Keratinocyte (primary cell): Measurements from ENCODE around the gene MGAM2. TPM values are rescaled to one million over a fixed set of nuclear protein-coding genes. Genes with fewer than 3 reads are reported as not detected.

Experiments used
- DNase-seq: peaks from one replicate; pipeline ENCODE4 v3.0.0-alpha.2; 2011; ENCODE audit warnings: low read depth, missing footprints, low spot score
- FAIRE-seq: peaks from 2 replicates; lab custom pipeline; 2011; peaks lifted over from hg19 to GRCh38; lab: Jason Lieb, UNC
- H2AFZ ChIP-seq: 2 replicates; pipeline ENCODE4 v1.6.0; 2012; ENCODE audit warnings: low read length, control low read depth, inconsistent platforms; ENCODE audit not compliant: control insufficient read depth
- H3K27ac ChIP-seq: 2 replicates; pipeline ENCODE4 v1.5.1; 2011; ENCODE audit warnings: low read length; ENCODE audit not compliant: control insufficient read depth, insufficient read depth
- H3K27me3 ChIP-seq: 3 replicates; pipeline ENCODE4 v1.6.0; 2011; ENCODE audit warnings: low read length; ENCODE audit not compliant: control insufficient read depth, insufficient read depth; ENCODE audit errors: extremely low read depth
- H3K36me3 ChIP-seq, 2 experiments: 2 replicates in 1 of 2; 3 replicates in 1 of 2; pipeline ENCODE4 v1.5.1; 2011; ENCODE audit warnings: low read length in 2 of 2, mild to moderate bottlenecking in 1 of 2; ENCODE audit not compliant: control insufficient read depth in 2 of 2, insufficient read depth in 2 of 2; ENCODE audit errors: extremely low read depth in 1 of 2
- H3K4me1 ChIP-seq: 3 replicates; pipeline ENCODE4 v1.5.1; 2011; ENCODE audit warnings: low read length; ENCODE audit not compliant: control insufficient read depth, insufficient read depth; ENCODE audit errors: extremely low read depth
- H3K4me2 ChIP-seq: 3 replicates; pipeline ENCODE4 v1.6.0; 2011; ENCODE audit warnings: low read depth, low read length; ENCODE audit not compliant: control insufficient read depth, insufficient read depth; ENCODE audit errors: extremely low read depth
- H3K4me3 ChIP-seq, 3 experiments: fragments of 200-600 bp in 1 of 3; sonication (generic) in 1 of 3; 2 replicates in 2 of 3; 3 replicates in 1 of 3; pipeline ENCODE4 v1.5.1; 2011 to 2016; ENCODE audit warnings: low read length in 3 of 3, mild to moderate bottlenecking in 3 of 3, control low read depth in 2 of 3, inconsistent platforms in 1 of 3, low read depth in 1 of 3, mixed read lengths in 1 of 3, mixed run types in 1 of 3, moderate library complexity in 1 of 3; ENCODE audit not compliant: control insufficient read depth in 2 of 3, insufficient read depth in 2 of 3; ENCODE audit errors: extremely low read depth in 1 of 3
- H3K79me2 ChIP-seq: 2 replicates; pipeline ENCODE4 v1.6.0; 2012; ENCODE audit warnings: low read length; ENCODE audit not compliant: control insufficient read depth, insufficient read depth
- H3K9ac ChIP-seq: 3 replicates; pipeline ENCODE4 v1.6.0; 2011; ENCODE audit warnings: low read length; ENCODE audit not compliant: control insufficient read depth, insufficient read depth; ENCODE audit errors: extremely low read depth
- H3K9me1 ChIP-seq: 3 replicates; pipeline ENCODE4 v1.6.0; 2011; ENCODE audit warnings: low read length; ENCODE audit not compliant: control insufficient read depth, insufficient read depth; ENCODE audit errors: extremely low read depth
- H3K9me3 ChIP-seq: 2 replicates; pipeline ENCODE4 v1.5.1; 2012; ENCODE audit warnings: low read depth, low read length; ENCODE audit not compliant: control insufficient read depth
- H4K20me1 ChIP-seq: 3 replicates; pipeline ENCODE4 v1.6.0; 2011; ENCODE audit warnings: low read length; ENCODE audit not compliant: control insufficient read depth, insufficient read depth; ENCODE audit errors: extremely low read depth
- EZH2 ChIP-seq: IDR thresholded peaks from one replicate; pipeline ENCODE4 v1.6.1; 2012; ENCODE audit warnings: inconsistent platforms, mild to moderate bottlenecking, low read length, moderate library complexity
- dilution Hi-C: fragments of 300-500 bp; cut with MboI; formaldehyde crosslinking; loops from one replicate; pipeline ENCODE4 v1.7.0; 2020; ENCODE audit warnings: low sequenced_read_pairs; ENCODE audit not compliant: extremely low pct_ligation_motif_present
- polyA minus RNA-seq, 3 experiments: library from RNA; depleted of rRNA, polyadenylated mRNA; stranded (reverse); fragments of >200 nt; gene quantifications; 1 replicate in 1 of 3; 2 replicates in 1 of 3; 3 replicates in 1 of 3; pipeline ENCODE4 v1.2.3, GENCODE V29; 2011
- polyA plus RNA-seq, 5 experiments: library from polyadenylated mRNA; depleted of rRNA in 3 of 5; stranded (reverse) in 3 of 5; stranded (forward) in 1 of 5; unstranded in 1 of 5; fragments of >200 nt; gene quantifications; 1 replicate in 1 of 5; 2 replicates in 3 of 5; 3 replicates in 1 of 5; pipeline versions ENCODE4 v1.2.1 to v1.2.3, GENCODE V29; 2011 to 2012; ENCODE audit warnings: missing spikeins in 2 of 5, low read depth in 1 of 5, low replicate concordance in 1 of 5
- TF ChIP-seq, protein P1 (sequence below), 3 experiments: IDR thresholded peaks in 1 of 3; conservative IDR thresholded peaks in 1 of 3; optimal IDR thresholded peaks in 1 of 3; 2 replicates in 2 of 3; 3 replicates in 1 of 3; pipeline versions ENCODE3 to v1.5.1; 2011; ENCODE audit warnings: low read length in 3 of 3, mild to moderate bottlenecking in 3 of 3, moderate library complexity in 2 of 3, control low read depth in 1 of 3, inconsistent platforms in 1 of 3; ENCODE audit not compliant: insufficient read depth in 2 of 3; ENCODE audit errors: extremely low read depth in 1 of 3

The MGAM2 gene
- polyA plus RNA-seq (0.04 to 0.10 TPM in 2 of 3 replicates, not detected in the other), polyA minus RNA-seq (0.10 TPM in 2 of 3 replicates, not detected in the other)
- not detected for polyA plus RNA-seq (2011; ENCODE audit: low read depth)
- 0.02 TPM in 1 of 2 replicates, not detected in the other for polyA plus RNA-seq (2011; cell fraction: cytosol; rRNA removed)
- polyA plus RNA-seq (2011; cell fraction: nucleus; rRNA removed), result 0.11 and 0.18 TPM in 2 replicates
- 0.08 TPM in 1 of 2 replicates, not detected in the other for polyA plus RNA-seq (2012; ENCODE audit: low replicate concordance)
- polyA minus RNA-seq (2011; cell fraction: cytosol; rRNA and poly(A)+ RNA removed), result not detected
- 0.11 and 0.23 TPM in 2 replicates for polyA minus RNA-seq (2011; cell fraction: nucleus; rRNA and poly(A)+ RNA removed)

- no peaks in the 10 kb centered on the region for H3K79me2 ChIP-seq
- H3K9ac ChIP-seq, result no peak within 1 kb of the TSS
- H3K27ac ChIP-seq, result no peak within 1 kb of the TSS
- no peaks in the 10 kb centered on the region for H3K9me1 ChIP-seq
- H3K4me1 ChIP-seq, result no peaks in the 10 kb centered on the region
- DNase-seq (no peak), FAIRE-seq (no peak)
- H3K9me3 ChIP-seq, result no peaks in the 10 kb centered on the region
- H3K4me2 ChIP-seq, result no peak within 1 kb of the TSS
- no peak within 1 kb of the TSS for H3K4me3 ChIP-seq
- no peak within 1 kb of the TSS for H2AFZ ChIP-seq
- H4K20me1 ChIP-seq, result no peaks in the 10 kb centered on the region
- TF ChIP-seq, protein P1, sequence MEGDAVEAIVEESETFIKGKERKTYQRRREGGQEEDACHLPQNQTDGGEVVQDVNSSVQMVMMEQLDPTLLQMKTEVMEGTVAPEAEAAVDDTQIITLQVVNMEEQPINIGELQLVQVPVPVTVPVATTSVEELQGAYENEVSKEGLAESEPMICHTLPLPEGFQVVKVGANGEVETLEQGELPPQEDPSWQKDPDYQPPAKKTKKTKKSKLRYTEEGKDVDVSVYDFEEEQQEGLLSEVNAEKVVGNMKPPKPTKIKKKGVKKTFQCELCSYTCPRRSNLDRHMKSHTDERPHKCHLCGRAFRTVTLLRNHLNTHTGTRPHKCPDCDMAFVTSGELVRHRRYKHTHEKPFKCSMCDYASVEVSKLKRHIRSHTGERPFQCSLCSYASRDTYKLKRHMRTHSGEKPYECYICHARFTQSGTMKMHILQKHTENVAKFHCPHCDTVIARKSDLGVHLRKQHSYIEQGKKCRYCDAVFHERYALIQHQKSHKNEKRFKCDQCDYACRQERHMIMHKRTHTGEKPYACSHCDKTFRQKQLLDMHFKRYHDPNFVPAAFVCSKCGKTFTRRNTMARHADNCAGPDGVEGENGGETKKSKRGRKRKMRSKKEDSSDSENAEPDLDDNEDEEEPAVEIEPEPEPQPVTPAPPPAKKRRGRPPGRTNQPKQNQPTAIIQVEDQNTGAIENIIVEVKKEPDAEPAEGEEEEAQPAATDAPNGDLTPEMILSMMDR (optimal IDR thresholded peaks at IDR 0.05 in 1 of 3, IDR thresholded peaks at IDR 0.05 in 1 of 3, conservative IDR thresholded peaks at IDR 0.05 in 1 of 3; ENCODE audit: extremely low read depth in 1 of 3, insufficient read depth in 2 of 3, low read length in 3 of 3), result no peak
- TF ChIP-seq EZH2, result no peak
- no peaks in the 10 kb centered on the region for H3K36me3 ChIP-seq
- dilution Hi-C loops, result no loop called here
- no peaks in the 10 kb centered on the region for H3K27me3 ChIP-seq
Observed at GRCh38 chr7:142111499-142111898, at the start of gene MGAM2. TSS of gene MGAM2 (plus strand) at chr7:142111718. CDS start at chr7:142116874, 5,156 bp downstream.

DNA sequence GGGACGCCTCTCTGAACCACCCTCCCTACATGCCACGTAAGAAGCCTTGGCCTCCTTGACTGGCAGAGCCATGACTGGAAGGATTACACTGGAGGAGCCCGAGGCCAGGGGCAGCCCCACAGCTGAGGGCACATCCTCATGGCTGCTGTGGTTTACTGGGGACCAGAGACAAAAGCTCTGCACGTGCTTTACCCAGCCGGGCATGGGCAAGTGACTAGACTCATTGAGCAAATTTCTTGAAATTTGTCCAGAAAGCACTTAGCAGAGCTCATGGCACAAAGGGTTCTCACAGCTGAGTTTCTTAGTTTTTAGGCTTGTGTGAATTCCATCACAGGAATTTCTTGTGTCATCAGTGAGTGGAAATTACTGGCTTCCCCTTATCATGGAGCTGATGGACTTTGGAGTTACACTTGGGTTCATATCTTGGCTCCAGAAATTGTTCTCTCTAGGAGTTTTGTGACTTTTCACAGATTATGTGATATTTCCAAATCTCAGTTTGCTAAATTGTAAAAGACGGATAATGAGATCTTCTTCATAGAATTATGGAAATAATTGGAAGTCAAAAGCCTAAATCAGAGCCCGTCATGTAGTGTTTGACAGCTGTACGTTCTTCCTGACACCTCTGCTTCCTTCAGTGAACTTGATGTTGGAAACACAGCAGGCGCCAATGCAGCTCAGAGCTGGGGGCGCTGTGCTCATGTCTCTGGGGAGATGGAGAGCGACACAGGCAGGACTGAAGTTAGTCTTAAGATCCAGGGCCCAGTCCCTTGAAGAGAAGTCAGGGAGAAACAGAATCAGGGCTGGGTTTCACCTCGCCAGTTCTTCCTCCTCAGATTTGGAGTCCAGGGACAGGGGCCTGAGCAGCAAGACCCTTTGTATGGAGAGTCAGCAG lies 47.7 kb upstream of the MGAM2 start:
- no peaks in the 10 kb centered on the region for H3K9me3 ChIP-seq
- dilution Hi-C loops, result no loop called here
- no peak overlapping the region for H2AFZ ChIP-seq
- DNase-seq, result no peak
- no peak overlapping the region for H3K27ac ChIP-seq
- no peaks in the 10 kb centered on the region for H3K79me2 ChIP-seq
- H3K4me2 ChIP-seq, result no peak overlapping the region
- TF ChIP-seq EZH2, result no peak
- TF ChIP-seq, protein P1 (optimal IDR thresholded peaks at IDR 0.05 in 1 of 3, IDR thresholded peaks at IDR 0.05 in 1 of 3, conservative IDR thresholded peaks at IDR 0.05 in 1 of 3; ENCODE audit: extremely low read depth in 1 of 3, insufficient read depth in 2 of 3, low read length in 3 of 3), result no peak
- no peak for FAIRE-seq
- H3K9ac ChIP-seq, result no peak overlapping the region
- no peaks in the 10 kb centered on the region for H3K4me1 ChIP-seq
- H3K4me3 ChIP-seq, result no peak overlapping the region
- H4K20me1 ChIP-seq, result no peaks in the 10 kb centered on the region
- H3K9me1 ChIP-seq, result no peaks in the 10 kb centered on the region
- H3K36me3 ChIP-seq, result no peaks in the 10 kb centered on the region
- no peaks in the 10 kb centered on the region for H3K27me3 ChIP-seq
